T-cell (primary cell): Measurements from ENCODE around the gene B3GAT1. TPM values are rescaled to one million over a fixed set of nuclear protein-coding genes. Genes with fewer than 3 reads are reported as not detected.
A peak's percentile ranks its signal among the peaks of the same experiment; 100 is the strongest.
"Not testable (repeated sequence)": the region's sequence is repeated elsewhere in the genome, so short reads cannot be mapped to it uniquely, and the experiment has no call there.

Experiments
- ATAC-seq, 4 experiments: fragments of 200-7000 bp in 3 of 4; fragments of 150-1000 bp in 1 of 4; cut with Tn5 transposase; replicated peaks in 1 of 4; 1 replicate in 3 of 4; 2 replicates in 1 of 4; pipeline ENCODE4 v1.10.0; 2021; ENCODE audit warnings: moderate library complexity in 3 of 4, mild to moderate bottlenecking in 2 of 4, moderate number of reproducible peaks in 1 of 4
- CTCF ChIA-PET, 2 donors: fragments of 300-600 bp; sonication (Branson Sonifier 250); formaldehyde crosslinking; loops; one replicate each; lab custom pipeline; 2022; ENCODE audit warnings: antibody characterized with exemption in 2 of 2; lab: Charles Lee
- POLR2A ChIA-PET, 2 donors: fragments of 300-600 bp; sonication (Branson Sonifier 250); formaldehyde crosslinking; loops; one replicate each; lab custom pipeline; 2022; ENCODE audit warnings: antibody characterized with exemption in 2 of 2; lab: Charles Lee
- DNase-seq, 35 experiments: peaks; one replicate each; pipeline versions ENCODE4 v3.0.0 to v3.0.0-alpha.2; 2013 to 2023
- H3K27ac ChIP-seq: one replicate; pipeline ENCODE4 v1.5.1; 2013; ENCODE audit warnings: low read length
- H3K27me3 ChIP-seq, 2 experiments: replicated peaks in 1 of 2; 1 replicate in 1 of 2; 2 replicates in 1 of 2; pipeline versions ENCODE4 v1.6.1 to v1.7.0; 2013; ENCODE audit warnings: low read length in 1 of 2, mixed read lengths in 1 of 2; ENCODE audit not compliant: control insufficient read depth in 2 of 2, insufficient read depth in 2 of 2; ENCODE audit errors: extremely low read depth in 1 of 2
- H3K36me3 ChIP-seq, 2 donors: 1 replicate in 1 of 2; 2 replicates in 1 of 2; pipeline versions ENCODE4 v1.6.1 to v1.7.0; 2013; ENCODE audit warnings: low read length in 1 of 2; ENCODE audit not compliant: control insufficient read depth in 2 of 2, insufficient read depth in 1 of 2; ENCODE audit errors: extremely low read depth in 1 of 2
- H3K4me1 ChIP-seq, 2 experiments: 1 replicate in 1 of 2; 2 replicates in 1 of 2; pipeline versions ENCODE4 v1.6.1 to v1.7.0; 2013; ENCODE audit warnings: low read length in 2 of 2, mixed read lengths in 1 of 2; ENCODE audit not compliant: insufficient read depth in 2 of 2, control insufficient read depth in 1 of 2; ENCODE audit errors: extremely low read depth in 1 of 2
- H3K4me3 ChIP-seq, 2 donors: 1 replicate in 1 of 2; 2 replicates in 1 of 2; pipeline versions ENCODE4 v1.5.1 to v1.7.0; 2013; ENCODE audit warnings: mild to moderate bottlenecking in 2 of 2, low read length in 1 of 2, moderate library complexity in 1 of 2; ENCODE audit not compliant: control insufficient read depth in 1 of 2; ENCODE audit errors: extremely low read depth in 1 of 2
- H3K9me3 ChIP-seq: 2 replicates; pipeline ENCODE4 v1.7.0; 2013
- H3K27ac Mint-ChIP-seq, 2 donors: one replicate each; pipeline ENCODE4 v1.8.0; 2020 to 2021; ENCODE audit warnings: mild to moderate bottlenecking in 2 of 2, mixed read lengths in 2 of 2
- H3K27me3 Mint-ChIP-seq, 2 donors: one replicate each; pipeline ENCODE4 v1.8.0; 2021 to 2022; ENCODE audit warnings: mixed read lengths in 2 of 2
- H3K36me3 Mint-ChIP-seq: one replicate; pipeline ENCODE4 v1.8.0; 2021; ENCODE audit warnings: mixed read lengths
- H3K4me1 Mint-ChIP-seq, 3 donors: one replicate each; pipeline ENCODE4 v1.8.0; 2020 to 2022; ENCODE audit warnings: mixed read lengths in 3 of 3, mild to moderate bottlenecking in 1 of 3
- H3K4me3 Mint-ChIP-seq, 3 donors: one replicate each; pipeline ENCODE4 v1.8.0; 2020 to 2022; ENCODE audit warnings: mild to moderate bottlenecking in 3 of 3, mixed read lengths in 3 of 3, moderate library complexity in 3 of 3
- H3K9me3 Mint-ChIP-seq, 3 donors: one replicate each; pipeline ENCODE4 v1.8.0; 2020 to 2022; ENCODE audit warnings: mixed read lengths in 3 of 3
- WGBS: methylation state at CpG from one replicate; pipeline ENCODE4 v1.1.5; 2013; ENCODE audit warnings: missing lambda C conversion rate; ENCODE audit not compliant: insufficient coverage; 5-methylcytosine and 5-hydroxymethylcytosine counted together
- total RNA-seq, 35 experiments: library from RNA in 6 of 35; stranded (reverse) in 6 of 35; fragments of 120-200 nt in 1 of 35; gene quantifications; one replicate each; pipeline versions ENCODE4 v1.2.1 to v1.2.4 and lab custom pipeline; 2013 to 2026

B3GAT1 gene
- total RNA-seq, 5 donors from 2014 or later (not counting 1 experiment from before 2014, with no cell fraction given), result 0.38 to 6.1 (median 1.3) TPM

GRCh38 chr11:134450186-134450585 lies 38.1 kb upstream of the B3GAT1 start:
- ATAC-seq (no peak), DNase-seq (no peak)
- Histone ChIP-seq H3K27ac (no peak overlapping the region), H3K4me1 (no peaks in the 10 kb centered on the region), H3K36me3 (no peaks in the 10 kb centered on the region), H3K27me3 (peaks cover 0 to 15% of the 10 kb centered on the region in 2 experiments), H3K4me3 (no peak overlapping the region), H3K9me3 (no peaks in the 10 kb centered on the region)
- Mint-ChIP-seq H3K4me3 (no peak overlapping the region), H3K27me3 (peaks cover 7% of the 10 kb centered on the region in 2 donors), H3K36me3 (no peaks in the 10 kb centered on the region), H3K9me3 (no peaks in the 10 kb centered on the region), H3K27ac (no peak overlapping the region), H3K4me1 (no peaks in the 10 kb centered on the region)
- 82% methylated on average over 4 of the region's 7 CpGs for WGBS
- CTCF ChIA-PET, result no interaction called here
- POLR2A ChIA-PET, result no interaction called here

GRCh38 chr11:134449713-134450112 lies 37.7 kb upstream of the B3GAT1 start:
- DNase-seq, result peak in 5 of 35 experiments; percentile 2 to 22 (median 9)
- POLR2A ChIA-PET, result no interaction called here
- H3K4me3 Mint-ChIP-seq, result no peak overlapping the region
- Histone ChIP-seq H3K9me3 (no peaks in the 10 kb centered on the region), H3K4me1 (no peaks in the 10 kb centered on the region), H3K27ac (no peak overlapping the region), H3K36me3 (no peaks in the 10 kb centered on the region), H3K4me3 (no peak overlapping the region), H3K27me3 (peaks cover 0 to 15% of the 10 kb centered on the region in 2 experiments)
- H3K27me3 Mint-ChIP-seq, result peaks cover 7% of the 10 kb centered on the region in 2 donors
- H3K4me1 Mint-ChIP-seq, result no peaks in the 10 kb centered on the region
- WGBS, result 77% methylated on average over 3 of the region's 7 CpGs
- CTCF ChIA-PET, result no interaction called here
- H3K36me3 Mint-ChIP-seq, result no peaks in the 10 kb centered on the region
- ATAC-seq, result peak in 2 of 4 experiments; percentile 50 to 53
- H3K27ac Mint-ChIP-seq, result no peak overlapping the region
- no peaks in the 10 kb centered on the region for H3K9me3 Mint-ChIP-seq

- Mint-ChIP-seq H3K4me1 (no peaks in the 10 kb centered on the region), H3K36me3 (no peaks in the 10 kb centered on the region), H3K4me3 (no peak overlapping the region), H3K27me3 (peaks cover 7% of the 10 kb centered on the region in 2 donors), H3K9me3 (peaks cover 1 to 2% (median 1%) of the 10 kb centered on the region in 3 donors), H3K27ac (no peak overlapping the region)
- Histone ChIP-seq H3K27me3 (peaks cover 0 to 15% of the 10 kb centered on the region in 2 experiments), H3K4me1 (no peaks in the 10 kb centered on the region), H3K36me3 (no peaks in the 10 kb centered on the region), H3K4me3 (no peak overlapping the region), H3K9me3 (no peaks in the 10 kb centered on the region), H3K27ac (no peak overlapping the region)
- ChIA-PET CTCF (no interaction called here), POLR2A (no interaction called here)
- ATAC-seq, result no peak
- WGBS, result no CpG with 5 or more reads among the region's 1 CpG
- DNase-seq, result no peak
Observed at GRCh38 chr11:134449051-134449450, 37.0 kb upstream of the B3GAT1 start.

GRCh38 chr11:134447696-134448095 lies 35.7 kb upstream of the B3GAT1 start:
- no peaks in the 10 kb centered on the region for H3K36me3 Mint-ChIP-seq

GRCh38 chr11:134445601-134446325 lies 33.7 kb upstream of the B3GAT1 start:
- POLR2A ChIA-PET, result no interaction called here
- Histone ChIP-seq H3K4me1 (no peaks in the 10 kb centered on the region), H3K27ac (no peak overlapping the region), H3K36me3 (no peaks in the 10 kb centered on the region), H3K27me3 (peaks cover 0 to 22% of the 10 kb centered on the region in 2 experiments), H3K9me3 (no peaks in the 10 kb centered on the region), H3K4me3 (no peak overlapping the region)
- 83% methylated on average over 12 of the region's 16 CpGs for WGBS
- Mint-ChIP-seq H3K27ac (no peak overlapping the region), H3K9me3 (peaks cover 2 to 4% (median 3%) of the 10 kb centered on the region in 3 donors), H3K27me3 (peaks cover 6 to 13% of the 10 kb centered on the region in 2 donors), H3K4me3 (no peak overlapping the region), H3K4me1 (no peaks in the 10 kb centered on the region), H3K36me3 (no peaks in the 10 kb centered on the region)
- ATAC-seq (no peak), DNase-seq (no peak)
- CTCF ChIA-PET, result no interaction called here

More at GRCh38 chr11:134447696-134448095, 35.7 kb upstream of the B3GAT1 start:
- ATAC-seq (no peak), DNase-seq (no peak)
- Histone ChIP-seq H3K4me3 (no peak overlapping the region), H3K27ac (no peak overlapping the region), H3K27me3 (peaks cover 0 to 17% of the 10 kb centered on the region in 2 experiments), H3K9me3 (no peaks in the 10 kb centered on the region), H3K36me3 (no peaks in the 10 kb centered on the region), H3K4me1 (no peaks in the 10 kb centered on the region)
- no peaks in the 10 kb centered on the region for H3K4me1 Mint-ChIP-seq
- ChIA-PET POLR2A (no interaction called here), CTCF (no interaction called here)
- H3K27ac Mint-ChIP-seq, result no peak overlapping the region
- peaks cover 2 to 4% (median 3%) of the 10 kb centered on the region in 3 donors for H3K9me3 Mint-ChIP-seq
- 100% methylated on average over 2 of the region's 27 CpGs for WGBS
- no peak overlapping the region for H3K4me3 Mint-ChIP-seq
- peaks cover 3 to 9% of the 10 kb centered on the region in 2 donors for H3K27me3 Mint-ChIP-seq

- 61% methylated on average over 9 of the region's 17 CpGs for WGBS
- POLR2A ChIA-PET, H3K4me1 ChIP-seq, H3K27ac Mint-ChIP-seq, H3K36me3 Mint-ChIP-seq, ATAC-seq, H3K27ac ChIP-seq, H3K9me3 Mint-ChIP-seq, CTCF ChIA-PET, H3K9me3 ChIP-seq, H3K4me3 ChIP-seq, H3K4me1 Mint-ChIP-seq, DNase-seq, H3K36me3 ChIP-seq, H3K4me3 Mint-ChIP-seq: not testable (repeated sequence)
- peaks cover 6 to 15% of the 10 kb centered on the region in 2 donors for H3K27me3 Mint-ChIP-seq
- peaks cover 0 to 19% of the 10 kb centered on the region in 2 experiments for H3K27me3 ChIP-seq
Observed at GRCh38 chr11:134444160-134445108, 32.4 kb upstream of the B3GAT1 start.
